Fibroblast of lung (primary cell): Measurements from ENCODE around the gene SLC39A8. TPM values are rescaled to one million over a fixed set of nuclear protein-coding genes. Genes with fewer than 3 reads are reported as not detected.

Experiments used
- DNase-seq, 2 donors: peaks; one replicate each; pipeline versions ENCODE4 v3.0.0 to v3.0.0-alpha.2; 2010; ENCODE audit warnings: low read depth in 2 of 2
- H2AFZ ChIP-seq: 2 replicates; pipeline ENCODE4 v1.5.1; 2012; ENCODE audit warnings: low read length, control low read depth, inconsistent platforms
- H3K27ac ChIP-seq: 2 replicates; pipeline ENCODE4 v1.5.1; 2011; ENCODE audit warnings: low read length, control low read depth; ENCODE audit not compliant: insufficient read depth
- H3K27me3 ChIP-seq: 2 replicates; pipeline ENCODE4 v1.5.1; 2011; ENCODE audit warnings: mild to moderate bottlenecking, low read length; ENCODE audit not compliant: control insufficient read depth, insufficient read depth
- H3K36me3 ChIP-seq: 2 replicates; pipeline ENCODE4 v1.5.1; 2011; ENCODE audit warnings: low read length; ENCODE audit not compliant: control insufficient read depth, insufficient read depth
- H3K4me1 ChIP-seq: 2 replicates; pipeline ENCODE4 v1.5.1; 2011; ENCODE audit warnings: low read length; ENCODE audit not compliant: control insufficient read depth, insufficient read depth; ENCODE audit errors: extremely low read depth
- H3K4me2 ChIP-seq: 2 replicates; pipeline ENCODE4 v1.5.1; 2011; ENCODE audit warnings: low read length, control low read depth; ENCODE audit not compliant: insufficient read depth; ENCODE audit errors: extremely low read depth
- H3K4me3 ChIP-seq, 4 experiments: fragments of 200-600 bp in 1 of 4; sonication (generic) in 1 of 4; replicated peaks in 1 of 4; 2 replicates each; pipeline ENCODE4 v1.5.1; 2011 to 2016; ENCODE audit warnings: low read length in 4 of 4, low read depth in 3 of 4, mild to moderate bottlenecking in 3 of 4, control low read depth in 2 of 4, inconsistent platforms in 1 of 4, mixed read lengths in 1 of 4; ENCODE audit not compliant: insufficient read depth in 1 of 4; ENCODE audit errors: control extremely low read depth in 1 of 4
- H3K79me2 ChIP-seq: 2 replicates; pipeline ENCODE4 v1.5.1; 2012; ENCODE audit warnings: mild to moderate bottlenecking, low read length, inconsistent platforms; ENCODE audit not compliant: control insufficient read depth, insufficient read depth
- H3K9ac ChIP-seq: 2 replicates; pipeline ENCODE4 v1.5.1; 2011; ENCODE audit warnings: mild to moderate bottlenecking, low read length, control low read depth; ENCODE audit not compliant: insufficient read depth
- H3K9me3 ChIP-seq: 2 replicates; pipeline ENCODE4 v1.5.1; 2012; ENCODE audit warnings: low read depth, low read length; ENCODE audit not compliant: control insufficient read depth, insufficient read depth
- H4K20me1 ChIP-seq: 2 replicates; pipeline ENCODE4 v1.5.1; 2011; ENCODE audit warnings: low read length; ENCODE audit not compliant: control insufficient read depth, insufficient read depth; ENCODE audit errors: extremely low read depth
- CTCF ChIP-seq, 2 donors: IDR thresholded peaks in 1 of 2; conservative IDR thresholded peaks in 1 of 2; 1 replicate in 1 of 2; 2 replicates in 1 of 2; pipeline ENCODE4 v1.5.1; 2011 to 2012; ENCODE audit warnings: low read length in 2 of 2, control low read depth in 1 of 2, inconsistent platforms in 1 of 2, low read depth in 1 of 2, mild to moderate bottlenecking in 1 of 2
- EZH2 ChIP-seq: IDR thresholded peaks from 2 replicates; pipeline ENCODE4 v1.5.1; 2012; ENCODE audit warnings: low read length, control low read depth, mild to moderate bottlenecking; ENCODE audit errors: missing control alignments
- polyA plus RNA-seq, 2 donors: library from polyadenylated mRNA; depleted of rRNA in 1 of 2; stranded (reverse) in 1 of 2; unstranded in 1 of 2; fragments of >200 nt; gene quantifications; 2 replicates each; pipeline ENCODE4 v1.2.1, GENCODE V29; 2011 to 2012; ENCODE audit warnings: missing spikeins in 1 of 2
- total RNA-seq: library from RNA; depleted of rRNA; stranded (reverse); fragments of >200 nt; gene quantifications from 2 replicates; pipeline ENCODE4 v1.2.1, GENCODE V29; 2014

Gene SLC39A8
- total and polyA plus RNA-seq, 2 donors (not counting 1 experiment from before 2014, with no cell fraction given) = 0.72 to 4.5 TPM

DNA sequence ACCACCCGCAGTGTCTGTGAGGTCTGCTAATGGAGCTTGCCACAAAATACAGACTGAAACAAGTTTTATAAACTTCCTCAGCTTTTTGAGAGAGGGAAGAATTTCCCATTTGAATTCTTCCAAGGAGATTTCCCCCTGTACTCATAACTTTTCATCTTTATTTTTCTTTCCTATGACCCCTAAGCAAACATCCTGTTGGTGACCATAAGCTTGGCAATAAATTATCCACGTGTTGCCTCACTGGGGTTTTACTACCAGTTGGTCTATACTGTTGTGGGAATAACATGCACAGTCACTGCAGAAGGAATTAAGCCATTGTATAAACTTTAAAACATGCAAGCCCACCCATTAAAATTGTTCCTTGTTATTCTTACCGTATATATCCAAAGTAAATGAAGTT lies 86.2 kb downstream of the SLC39A8 start:
- H3K9ac ChIP-seq = no peak overlapping the region
- H2AFZ ChIP-seq = no peak overlapping the region
- H3K9me3 ChIP-seq = no peaks in the 10 kb centered on the region
- H3K36me3 ChIP-seq = no peaks in the 10 kb centered on the region
- H3K27me3 ChIP-seq = no peaks in the 10 kb centered on the region
- H3K4me2 ChIP-seq = no peak overlapping the region
- no peak for TF ChIP-seq CTCF (conservative IDR thresholded peaks at IDR 0.05 in 1 of 2, IDR thresholded peaks at IDR 0.05 in 1 of 2; ENCODE audit: low read depth in 1 of 2, low read length in 2 of 2)
- TF ChIP-seq EZH2 = no peak
- no peaks in the 10 kb centered on the region for H3K4me1 ChIP-seq
- H3K27ac ChIP-seq = no peak overlapping the region
- H4K20me1 ChIP-seq = no peaks in the 10 kb centered on the region
- DNase-seq = no peak
- no peaks in the 10 kb centered on the region for H3K79me2 ChIP-seq
- no peak overlapping the region for H3K4me3 ChIP-seq

DNA sequence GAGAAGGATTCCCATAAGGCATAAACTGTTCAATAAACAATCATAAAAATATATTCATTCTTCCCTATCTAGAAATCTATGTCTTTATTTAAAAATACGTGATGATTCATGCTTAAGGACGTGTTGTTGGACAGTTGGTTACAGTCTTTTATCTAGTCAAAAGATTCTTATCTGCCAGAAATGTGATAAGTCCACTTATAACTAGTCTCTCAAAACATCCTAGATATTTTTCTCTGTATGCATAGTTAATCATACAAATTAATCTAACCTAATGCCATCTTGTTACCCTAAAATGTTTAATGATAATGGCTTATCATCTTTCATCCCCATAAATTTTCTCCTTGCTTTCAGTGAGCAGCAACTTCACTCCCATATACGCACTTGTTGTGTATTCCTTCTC lies 89.0 kb downstream of the SLC39A8 start:
- Histone ChIP-seq H3K27ac (no peak overlapping the region), H3K4me1 (no peaks in the 10 kb centered on the region), H4K20me1 (no peaks in the 10 kb centered on the region), H3K9me3 (no peaks in the 10 kb centered on the region), H3K36me3 (no peaks in the 10 kb centered on the region), H3K27me3 (no peaks in the 10 kb centered on the region), H3K4me2 (no peak overlapping the region), H3K79me2 (no peaks in the 10 kb centered on the region), H3K4me3 (no peak overlapping the region), H2AFZ (no peak overlapping the region), H3K9ac (no peak overlapping the region)
- TF ChIP-seq EZH2 (no peak), CTCF (conservative IDR thresholded peaks at IDR 0.05 in 1 of 2, IDR thresholded peaks at IDR 0.05 in 1 of 2; ENCODE audit: low read depth in 1 of 2, low read length in 2 of 2) (no peak)
- DNase-seq = peak in 1 of 2 donors; percentile 7

- H2AFZ ChIP-seq = no peak overlapping the region
- no peaks in the 10 kb centered on the region for H4K20me1 ChIP-seq
- no peak overlapping the region for H3K4me2 ChIP-seq
- TF ChIP-seq CTCF (conservative IDR thresholded peaks at IDR 0.05 in 1 of 2, IDR thresholded peaks at IDR 0.05 in 1 of 2; ENCODE audit: low read depth in 1 of 2, low read length in 2 of 2) = no peak
- no peak for TF ChIP-seq EZH2
- no peaks in the 10 kb centered on the region for H3K9me3 ChIP-seq
- H3K27ac ChIP-seq = no peak overlapping the region
- no peaks in the 10 kb centered on the region for H3K79me2 ChIP-seq
- H3K9ac ChIP-seq = no peak overlapping the region
- no peaks in the 10 kb centered on the region for H3K4me1 ChIP-seq
- H3K27me3 ChIP-seq = no peaks in the 10 kb centered on the region
- DNase-seq = no peak
- no peaks in the 10 kb centered on the region for H3K36me3 ChIP-seq
- no peak overlapping the region for H3K4me3 ChIP-seq
Observed at GRCh38 chr4:102253860-102254259, 91.4 kb downstream of the SLC39A8 start.
